Measurements from ENCODE around the gene FKBP15. TPM values are rescaled to one million over a fixed set of nuclear protein-coding genes. Genes with fewer than 3 reads are reported as not detected.
A peak's percentile ranks its signal among the peaks of the same experiment; 100 is the strongest.

FKBP15 gene
- polyA plus RNA-seq, 1 of the 3 experiments (the other 2 are of a cell fraction): 13.9 TPM

DNA sequence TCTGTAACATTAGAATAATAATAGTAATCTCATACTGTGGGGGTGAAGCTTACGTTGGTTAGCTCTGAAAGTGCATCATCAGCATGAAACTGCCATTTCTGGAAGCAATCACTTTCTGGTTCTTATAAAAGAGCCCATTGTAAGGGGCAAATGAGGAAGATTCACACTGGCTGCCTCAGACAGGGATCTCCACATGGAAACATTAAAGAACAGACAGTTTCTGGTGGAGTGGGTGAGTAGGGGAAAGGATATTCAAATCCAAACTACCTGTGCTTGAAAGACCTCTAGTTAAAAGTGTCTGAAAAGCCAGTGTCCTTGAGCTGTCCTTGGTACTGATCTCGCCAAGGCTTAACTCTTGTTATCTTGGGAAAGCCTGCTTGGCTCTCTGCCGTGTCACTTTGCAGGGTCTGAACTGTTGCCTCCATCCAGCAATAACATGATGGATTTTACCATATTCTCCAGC lies 89.4 kb downstream of the FKBP15 start:
- Histone ChIP-seq H3K4me2 (no peak overlapping the region), H3K9me3 (no peaks in the 10 kb centered on the region), H3K27me3 (ENCODE audit: insufficient read depth) (no peaks in the 10 kb centered on the region; the same call in 1 of the 2 replicates), H4K20me1 (ENCODE audit: insufficient read depth) (no peaks in the 10 kb centered on the region), H3F3A (replicated peaks; ENCODE audit: insufficient read depth) (no peaks in the 10 kb centered on the region), H3K9me2 (no peaks in the 10 kb centered on the region), H3K79me2 (ENCODE audit: insufficient read depth) (no peaks in the 10 kb centered on the region), H3K27ac (ENCODE audit: low read depth in 2 of 2, low read length in 1 of 2) (no peak overlapping the region), H3K4me1 (ENCODE audit: control insufficient read depth in 1 of 2, insufficient read depth in 2 of 2, low read depth in 1 of 2, low read length in 1 of 2) (no peaks in the 10 kb centered on the region), H3K9ac (no peak overlapping the region), H3K4me3 (ENCODE audit: low read depth in 2 of 2, low read length in 1 of 2) (no peak overlapping the region), H3K36me3 (replicated peaks in 1 of 2; ENCODE audit: control insufficient read depth in 1 of 2, insufficient read depth in 2 of 2, low read length in 1 of 2) (no peaks in the 10 kb centered on the region), H2AFZ (ENCODE audit: low read depth) (no peak overlapping the region)
- ChIA-PET POLR2A (no interaction called here), CTCF (no interaction called here)
- DNase-seq: no peak
- TF ChIP-seq TCF12 (IDR thresholded peaks at IDR 0.05) (no peak), REST (IDR thresholded peaks at IDR 0.05; ENCODE audit: low read depth, low read length) (peak; percentile 95), SIN3A (IDR thresholded peaks at IDR 0.05; ENCODE audit: borderline replicate concordance, low read depth, low read length) (no peak)
- WGBS (ENCODE audit: low lambda C conversion rate): 45% methylated on average over 3 of the region's 3 CpGs

DNA sequence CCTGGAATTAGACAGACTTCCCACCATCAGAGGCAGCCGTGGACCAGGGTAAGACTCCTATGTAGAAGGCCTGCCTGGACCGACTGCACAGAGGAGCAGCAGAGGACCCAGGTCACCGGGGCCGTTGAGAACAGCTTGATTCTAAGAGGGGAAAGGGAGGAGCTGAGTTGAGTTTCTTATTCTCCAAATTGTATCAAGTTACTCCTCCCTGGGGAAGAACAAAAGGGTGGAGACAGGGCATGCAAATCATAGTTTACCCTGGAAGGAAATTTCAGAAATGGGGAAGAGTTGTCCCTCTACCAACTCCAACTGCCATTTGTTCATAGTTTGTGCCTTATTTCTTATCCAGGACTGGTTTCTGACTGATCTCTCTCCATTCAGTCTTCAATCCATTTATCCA lies 91.2 kb downstream of the FKBP15 start:
- H3K4me1 ChIP-seq (ENCODE audit: control insufficient read depth in 1 of 2, insufficient read depth in 2 of 2, low read depth in 1 of 2, low read length in 1 of 2): no peaks in the 10 kb centered on the region
- no peaks in the 10 kb centered on the region; the same call in 1 of the 2 replicates for H3K27me3 ChIP-seq (ENCODE audit: insufficient read depth)
- no peak overlapping the region for H3K9ac ChIP-seq
- no peak overlapping the region for H3K4me3 ChIP-seq (ENCODE audit: low read depth in 2 of 2, low read length in 1 of 2)
- no peaks in the 10 kb centered on the region for H3K36me3 ChIP-seq (replicated peaks in 1 of 2; ENCODE audit: control insufficient read depth in 1 of 2, insufficient read depth in 2 of 2, low read length in 1 of 2)
- ChIA-PET CTCF (interaction anchor here (1.1 kb wide), 1 partner anchor 31 kb away, joined by 5 read pairs; no protein-coding TSS in a partner anchor), POLR2A (no interaction called here)
- H3K27ac ChIP-seq (ENCODE audit: low read depth in 2 of 2, low read length in 1 of 2): no peak overlapping the region
- H3K9me2 ChIP-seq: no peaks in the 10 kb centered on the region
- no peak overlapping the region for H3K4me2 ChIP-seq
- H3K79me2 ChIP-seq (ENCODE audit: insufficient read depth): no peaks in the 10 kb centered on the region
- 20% methylated on average over 4 of the region's 4 CpGs for WGBS (ENCODE audit: low lambda C conversion rate)
- H3K9me3 ChIP-seq: no peaks in the 10 kb centered on the region
- H2AFZ ChIP-seq (ENCODE audit: low read depth): no peak overlapping the region
- no peaks in the 10 kb centered on the region for H3F3A ChIP-seq (replicated peaks; ENCODE audit: insufficient read depth)
- TF ChIP-seq, protein P1, sequence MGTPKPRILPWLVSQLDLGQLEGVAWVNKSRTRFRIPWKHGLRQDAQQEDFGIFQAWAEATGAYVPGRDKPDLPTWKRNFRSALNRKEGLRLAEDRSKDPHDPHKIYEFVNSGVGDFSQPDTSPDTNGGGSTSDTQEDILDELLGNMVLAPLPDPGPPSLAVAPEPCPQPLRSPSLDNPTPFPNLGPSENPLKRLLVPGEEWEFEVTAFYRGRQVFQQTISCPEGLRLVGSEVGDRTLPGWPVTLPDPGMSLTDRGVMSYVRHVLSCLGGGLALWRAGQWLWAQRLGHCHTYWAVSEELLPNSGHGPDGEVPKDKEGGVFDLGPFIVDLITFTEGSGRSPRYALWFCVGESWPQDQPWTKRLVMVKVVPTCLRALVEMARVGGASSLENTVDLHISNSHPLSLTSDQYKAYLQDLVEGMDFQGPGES (IDR thresholded peaks at IDR 0.05; ENCODE audit: low read depth, low read length): no peak
- TF ChIP-seq MXI1 (IDR thresholded peaks at IDR 0.05; ENCODE audit: low read depth, low read length) (no peak), TEAD4 (IDR thresholded peaks at IDR 0.05; ENCODE audit: borderline replicate concordance, insufficient read depth) (no peak)
- TF ChIP-seq, protein P2, sequence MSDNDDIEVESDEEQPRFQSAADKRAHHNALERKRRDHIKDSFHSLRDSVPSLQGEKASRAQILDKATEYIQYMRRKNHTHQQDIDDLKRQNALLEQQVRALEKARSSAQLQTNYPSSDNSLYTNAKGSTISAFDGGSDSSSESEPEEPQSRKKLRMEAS (IDR thresholded peaks at IDR 0.05; ENCODE audit: low read depth): no peak
- H4K20me1 ChIP-seq (ENCODE audit: insufficient read depth): no peaks in the 10 kb centered on the region
- no peak for DNase-seq

Measured in SK-N-SH (cell line).